K562 (cell line): ENCODE measurements around the gene PELI2. TPM values are rescaled to one million over a fixed set of nuclear protein-coding genes. Genes with fewer than 3 reads are reported as not detected.

Experiments used
- RFX5 ChIP-seq: IDR thresholded peaks from 2 replicates; pipeline ENCODE4 v1.6.1; 2011; ENCODE audit warnings: low read depth, mild to moderate bottlenecking, improper control_type of control experiment, low read length
- polyA plus RNA-seq, 8 experiments: library from polyadenylated mRNA; depleted of rRNA in 4 of 8; stranded (reverse) in 5 of 8; unstranded in 3 of 8; fragments of >200 nt; fragmentation: Nextera tagmentation in 2 of 8; fragmentation: Illumina TruSeq in 1 of 8; extraction: Ambion mirVana in 2 of 8; extraction: Trizol in 1 of 8; gene quantifications; 2 replicates each; pipeline versions ENCODE4 v1.2.1 to v1.2.3, GENCODE V29; 2011 to 2014; ENCODE audit warnings: inconsistent platforms in 1 of 8, missing spikeins in 1 of 8
- total RNA-seq, 7 experiments: library from RNA; depleted of rRNA in 6 of 7; stranded (reverse); fragments of >200 nt in 6 of 7; fragmentation: Illumina TruSeq in 2 of 7; extraction: Trizol in 2 of 7; gene quantifications; 2 replicates each; pipeline versions ENCODE4 v1.2.1 to v1.2.3, GENCODE V29; 2011 to 2021; ENCODE audit warnings: low replicate concordance in 1 of 7
- TF ChIP-seq, protein P1 (sequence below): sonication (generic); formaldehyde crosslinking; IDR thresholded peaks from 2 replicates; pipeline ENCODE4 v1.8.0; 2022; ENCODE audit warnings: mild to moderate bottlenecking, missing genetic modification reagents

The PELI2 gene
- total and polyA plus RNA-seq, 9 of the 15 experiments (the other 6 are each of a cell fraction or from before 2014, with no cell fraction given): 0.20 to 1.5 (median 0.44) TPM

DNA sequence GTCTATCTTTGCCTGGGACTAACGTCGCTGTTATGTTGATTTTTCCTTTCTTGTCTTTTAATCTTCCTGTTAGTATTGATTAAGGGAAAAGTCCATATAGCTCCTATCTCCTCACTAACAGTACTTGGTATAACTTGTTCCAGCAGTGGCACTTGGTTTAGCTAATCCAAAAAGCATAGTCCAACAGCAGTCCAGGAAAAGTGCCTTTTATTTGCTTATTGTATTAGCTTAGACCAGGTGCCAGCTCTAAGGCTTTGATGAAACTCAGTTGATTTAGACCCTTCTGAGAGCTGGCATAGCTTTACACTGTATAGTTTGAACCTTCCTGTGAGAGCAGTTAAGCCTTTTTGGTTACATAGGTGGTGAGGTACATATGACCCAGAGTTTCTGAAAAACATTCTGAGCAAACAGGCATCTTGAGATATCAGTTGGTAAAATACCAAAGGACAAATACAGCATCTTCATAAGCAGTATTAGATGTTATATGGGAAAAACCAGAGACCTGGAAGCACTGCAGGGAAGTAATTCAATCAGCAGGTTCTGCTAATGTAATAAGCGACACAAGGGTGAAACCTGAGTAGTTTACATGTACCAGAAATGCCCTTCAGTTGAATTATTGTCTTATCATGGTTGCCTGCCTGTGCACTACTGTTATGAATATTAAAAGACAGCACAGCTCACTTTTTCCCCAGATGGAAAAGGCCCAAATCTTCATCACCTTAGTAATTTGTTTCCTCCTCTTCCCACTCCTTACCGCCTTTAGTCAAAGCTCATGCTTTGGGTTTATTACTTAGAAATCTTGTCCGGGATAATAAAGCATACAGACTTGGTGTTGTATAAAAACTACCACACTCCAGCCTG is 13.0 kb downstream of the PELI2 start (continued):
- TF ChIP-seq, protein P1, sequence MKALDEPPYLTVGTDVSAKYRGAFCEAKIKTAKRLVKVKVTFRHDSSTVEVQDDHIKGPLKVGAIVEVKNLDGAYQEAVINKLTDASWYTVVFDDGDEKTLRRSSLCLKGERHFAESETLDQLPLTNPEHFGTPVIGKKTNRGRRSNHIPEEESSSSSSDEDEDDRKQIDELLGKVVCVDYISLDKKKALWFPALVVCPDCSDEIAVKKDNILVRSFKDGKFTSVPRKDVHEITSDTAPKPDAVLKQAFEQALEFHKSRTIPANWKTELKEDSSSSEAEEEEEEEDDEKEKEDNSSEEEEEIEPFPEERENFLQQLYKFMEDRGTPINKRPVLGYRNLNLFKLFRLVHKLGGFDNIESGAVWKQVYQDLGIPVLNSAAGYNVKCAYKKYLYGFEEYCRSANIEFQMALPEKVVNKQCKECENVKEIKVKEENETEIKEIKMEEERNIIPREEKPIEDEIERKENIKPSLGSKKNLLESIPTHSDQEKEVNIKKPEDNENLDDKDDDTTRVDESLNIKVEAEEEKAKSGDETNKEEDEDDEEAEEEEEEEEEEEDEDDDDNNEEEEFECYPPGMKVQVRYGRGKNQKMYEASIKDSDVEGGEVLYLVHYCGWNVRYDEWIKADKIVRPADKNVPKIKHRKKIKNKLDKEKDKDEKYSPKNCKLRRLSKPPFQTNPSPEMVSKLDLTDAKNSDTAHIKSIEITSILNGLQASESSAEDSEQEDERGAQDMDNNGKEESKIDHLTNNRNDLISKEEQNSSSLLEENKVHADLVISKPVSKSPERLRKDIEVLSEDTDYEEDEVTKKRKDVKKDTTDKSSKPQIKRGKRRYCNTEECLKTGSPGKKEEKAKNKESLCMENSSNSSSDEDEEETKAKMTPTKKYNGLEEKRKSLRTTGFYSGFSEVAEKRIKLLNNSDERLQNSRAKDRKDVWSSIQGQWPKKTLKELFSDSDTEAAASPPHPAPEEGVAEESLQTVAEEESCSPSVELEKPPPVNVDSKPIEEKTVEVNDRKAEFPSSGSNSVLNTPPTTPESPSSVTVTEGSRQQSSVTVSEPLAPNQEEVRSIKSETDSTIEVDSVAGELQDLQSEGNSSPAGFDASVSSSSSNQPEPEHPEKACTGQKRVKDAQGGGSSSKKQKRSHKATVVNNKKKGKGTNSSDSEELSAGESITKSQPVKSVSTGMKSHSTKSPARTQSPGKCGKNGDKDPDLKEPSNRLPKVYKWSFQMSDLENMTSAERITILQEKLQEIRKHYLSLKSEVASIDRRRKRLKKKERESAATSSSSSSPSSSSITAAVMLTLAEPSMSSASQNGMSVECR (CRISPR knock-in tag): no peak
- no peak for TF ChIP-seq RFX5
